SK-N-SH treated with all-trans-retinoic acid at 6 μM for 48 hours (cell line): ENCODE results near the gene COL4A4.

Experiments
- ATAC-seq: fragments of 200-7000 bp; cut with Tn5 transposase; 3 replicates; pipeline ENCODE4 v1.9.1; 2020; ENCODE audit warnings: mild to moderate bottlenecking, moderate library complexity
- ARNTL ChIP-seq: fragments of 450-650 bp; formaldehyde crosslinking; IDR thresholded peaks from 2 replicates; pipeline ENCODE4 v1.5.0; 2020; ENCODE audit warnings: low read depth, mild to moderate bottlenecking, moderate library complexity, borderline replicate concordance
- BACH2 ChIP-seq: fragments of 250-450 bp; sonication (Bioruptor Pico); IDR thresholded peaks from 2 replicates; pipeline ENCODE4 v1.9.0; 2021; ENCODE audit warnings: mild to moderate bottlenecking, borderline replicate concordance
- CSDC2 ChIP-seq: fragments of 250-450 bp; sonication (Bioruptor Pico); IDR thresholded peaks from 2 replicates; pipeline ENCODE4 v1.5.0; 2020; ENCODE audit warnings: mild to moderate bottlenecking, moderate library complexity
- ESRRG ChIP-seq: fragments of 250-450 bp; sonication (Bioruptor Pico); IDR thresholded peaks from 2 replicates; pipeline ENCODE4 v1.6.1; 2021; ENCODE audit warnings: mild to moderate bottlenecking
- GLIS3 ChIP-seq: fragments of 250-450 bp; sonication (Bioruptor Pico); IDR thresholded peaks from 2 replicates; pipeline ENCODE4 v1.5.0; 2020; ENCODE audit warnings: mild to moderate bottlenecking, moderate library complexity
- ISL1 ChIP-seq: fragments of 250-450 bp; sonication (Bioruptor Pico); IDR thresholded peaks from 2 replicates; pipeline ENCODE4 v2.1.2; 2022; ENCODE audit warnings: mild to moderate bottlenecking, moderate library complexity
- OSR1 ChIP-seq: fragments of 250-450 bp; sonication (Bioruptor Pico); IDR thresholded peaks from 2 replicates; pipeline ENCODE4 v1.8.0; 2022; ENCODE audit warnings: moderate library complexity, mild to moderate bottlenecking, inconsistent platforms
- PPARA ChIP-seq: fragments of 250-450 bp; sonication (Bioruptor Pico); IDR thresholded peaks from 2 replicates; pipeline ENCODE4 v1.5.0; 2020; ENCODE audit warnings: mild to moderate bottlenecking, borderline replicate concordance
- RARB ChIP-seq: fragments of 250-450 bp; sonication (Bioruptor Pico); IDR thresholded peaks from 2 replicates; pipeline ENCODE4 v1.8.0; 2021; ENCODE audit warnings: mild to moderate bottlenecking, moderate library complexity
- TCF4 ChIP-seq: fragments of 250-450 bp; sonication (Bioruptor Pico); IDR thresholded peaks from 2 replicates; pipeline ENCODE4 v1.8.0; 2021; ENCODE audit warnings: mild to moderate bottlenecking, moderate library complexity, borderline replicate concordance
- TOX ChIP-seq: fragments of 250-450 bp; sonication (Bioruptor Pico); IDR thresholded peaks from 2 replicates; pipeline ENCODE4 v1.8.0; 2021; ENCODE audit warnings: mild to moderate bottlenecking, moderate library complexity, borderline replicate concordance
- ZC3H10 ChIP-seq: fragments of 250-450 bp; sonication (Bioruptor Pico); IDR thresholded peaks from 2 replicates; pipeline ENCODE4 v1.5.1; 2021; ENCODE audit warnings: mild to moderate bottlenecking, moderate library complexity
- ZFP3 ChIP-seq: fragments of 250-450 bp; sonication (Bioruptor Pico); IDR thresholded peaks from 2 replicates; pipeline ENCODE4 v1.5.0; 2020; ENCODE audit warnings: mild to moderate bottlenecking, moderate library complexity
- ZFP30 ChIP-seq: fragments of 450-650 bp; formaldehyde crosslinking; IDR thresholded peaks from 2 replicates; pipeline ENCODE4 v1.5.0; 2022; ENCODE audit warnings: mild to moderate bottlenecking, moderate library complexity
- ZNF565 ChIP-seq: fragments of 450-650 bp; formaldehyde crosslinking; conservative IDR thresholded peaks from 2 replicates; pipeline ENCODE4 v1.5.0; 2020; ENCODE audit warnings: low read depth, mild to moderate bottlenecking, moderate library complexity
- ZNF70 ChIP-seq: fragments of 450-650 bp; formaldehyde crosslinking; IDR thresholded peaks from 2 replicates; pipeline ENCODE4 v1.5.0; 2020; ENCODE audit warnings: mild to moderate bottlenecking, moderate library complexity
- ZNF8 ChIP-seq: fragments of 450-650 bp; formaldehyde crosslinking; IDR thresholded peaks from 2 replicates; pipeline ENCODE4 v1.5.0; 2020; ENCODE audit warnings: mild to moderate bottlenecking, moderate library complexity
- TF ChIP-seq, protein P1 (sequence below): fragments of 250-450 bp; sonication (Bioruptor Pico); IDR thresholded peaks from 2 replicates; pipeline ENCODE4 v1.5.1; 2020; ENCODE audit warnings: low read depth, mild to moderate bottlenecking, moderate library complexity
- TF ChIP-seq, protein P2 (sequence below): fragments of 250-450 bp; sonication (Bioruptor Pico); IDR thresholded peaks from 2 replicates; pipeline ENCODE4 v1.5.0; 2020; ENCODE audit warnings: mild to moderate bottlenecking, moderate library complexity
- TF ChIP-seq, protein P3 (sequence below): fragments of 250-450 bp; sonication (Bioruptor Pico); IDR thresholded peaks from 2 replicates; pipeline ENCODE4 v1.8.0; 2020; ENCODE audit warnings: mild to moderate bottlenecking, moderate library complexity, borderline replicate concordance

The COL4A4 gene

DNA sequence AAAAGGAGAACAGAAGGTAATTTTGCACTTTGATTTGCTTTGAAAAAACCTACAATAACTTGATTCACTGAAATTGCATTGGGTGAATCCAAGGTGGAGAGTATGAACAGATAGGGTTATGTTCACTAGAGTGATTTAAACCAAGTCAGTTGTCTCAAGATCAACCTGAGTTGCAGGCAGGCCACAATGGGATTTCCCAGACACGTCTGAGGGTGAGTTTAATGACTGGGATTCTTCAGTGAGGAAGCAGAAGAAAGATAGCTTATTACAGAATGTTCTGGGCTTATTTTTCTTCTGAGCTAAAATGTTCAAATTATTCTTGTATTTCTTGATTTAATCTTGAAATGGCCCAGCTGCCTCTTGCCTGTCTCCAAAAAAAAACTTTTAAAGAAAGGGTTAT is 20.1 kb downstream of the COL4A4 start:
- ATAC-seq: no peak
- TF ChIP-seq GLIS3 (no peak), ZC3H10 (CRISPR knock-in tag) (no peak), OSR1 (CRISPR knock-in tag) (no peak), ISL1 (CRISPR knock-in tag) (no peak), BACH2 (CRISPR knock-in tag) (no peak), RARB (CRISPR knock-in tag) (no peak)
- TF ChIP-seq, protein P1, sequence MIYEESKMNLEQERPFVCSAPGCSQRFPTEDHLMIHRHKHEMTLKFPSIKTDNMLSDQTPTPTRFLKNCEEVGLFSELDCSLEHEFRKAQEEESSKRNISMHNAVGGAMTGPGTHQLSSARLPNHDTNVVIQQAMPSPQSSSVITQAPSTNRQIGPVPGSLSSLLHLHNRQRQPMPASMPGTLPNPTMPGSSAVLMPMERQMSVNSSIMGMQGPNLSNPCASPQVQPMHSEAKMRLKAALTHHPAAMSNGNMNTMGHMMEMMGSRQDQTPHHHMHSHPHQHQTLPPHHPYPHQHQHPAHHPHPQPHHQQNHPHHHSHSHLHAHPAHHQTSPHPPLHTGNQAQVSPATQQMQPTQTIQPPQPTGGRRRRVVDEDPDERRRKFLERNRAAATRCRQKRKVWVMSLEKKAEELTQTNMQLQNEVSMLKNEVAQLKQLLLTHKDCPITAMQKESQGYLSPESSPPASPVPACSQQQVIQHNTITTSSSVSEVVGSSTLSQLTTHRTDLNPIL (CRISPR knock-in tag): no peak
- TF ChIP-seq, protein P2, sequence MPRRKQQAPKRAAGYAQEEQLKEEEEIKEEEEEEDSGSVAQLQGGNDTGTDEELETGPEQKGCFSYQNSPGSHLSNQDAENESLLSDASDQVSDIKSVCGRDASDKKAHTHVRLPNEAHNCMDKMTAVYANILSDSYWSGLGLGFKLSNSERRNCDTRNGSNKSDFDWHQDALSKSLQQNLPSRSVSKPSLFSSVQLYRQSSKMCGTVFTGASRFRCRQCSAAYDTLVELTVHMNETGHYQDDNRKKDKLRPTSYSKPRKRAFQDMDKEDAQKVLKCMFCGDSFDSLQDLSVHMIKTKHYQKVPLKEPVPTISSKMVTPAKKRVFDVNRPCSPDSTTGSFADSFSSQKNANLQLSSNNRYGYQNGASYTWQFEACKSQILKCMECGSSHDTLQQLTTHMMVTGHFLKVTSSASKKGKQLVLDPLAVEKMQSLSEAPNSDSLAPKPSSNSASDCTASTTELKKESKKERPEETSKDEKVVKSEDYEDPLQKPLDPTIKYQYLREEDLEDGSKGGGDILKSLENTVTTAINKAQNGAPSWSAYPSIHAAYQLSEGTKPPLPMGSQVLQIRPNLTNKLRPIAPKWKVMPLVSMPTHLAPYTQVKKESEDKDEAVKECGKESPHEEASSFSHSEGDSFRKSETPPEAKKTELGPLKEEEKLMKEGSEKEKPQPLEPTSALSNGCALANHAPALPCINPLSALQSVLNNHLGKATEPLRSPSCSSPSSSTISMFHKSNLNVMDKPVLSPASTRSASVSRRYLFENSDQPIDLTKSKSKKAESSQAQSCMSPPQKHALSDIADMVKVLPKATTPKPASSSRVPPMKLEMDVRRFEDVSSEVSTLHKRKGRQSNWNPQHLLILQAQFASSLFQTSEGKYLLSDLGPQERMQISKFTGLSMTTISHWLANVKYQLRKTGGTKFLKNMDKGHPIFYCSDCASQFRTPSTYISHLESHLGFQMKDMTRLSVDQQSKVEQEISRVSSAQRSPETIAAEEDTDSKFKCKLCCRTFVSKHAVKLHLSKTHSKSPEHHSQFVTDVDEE (CRISPR knock-in tag): no peak

DNA sequence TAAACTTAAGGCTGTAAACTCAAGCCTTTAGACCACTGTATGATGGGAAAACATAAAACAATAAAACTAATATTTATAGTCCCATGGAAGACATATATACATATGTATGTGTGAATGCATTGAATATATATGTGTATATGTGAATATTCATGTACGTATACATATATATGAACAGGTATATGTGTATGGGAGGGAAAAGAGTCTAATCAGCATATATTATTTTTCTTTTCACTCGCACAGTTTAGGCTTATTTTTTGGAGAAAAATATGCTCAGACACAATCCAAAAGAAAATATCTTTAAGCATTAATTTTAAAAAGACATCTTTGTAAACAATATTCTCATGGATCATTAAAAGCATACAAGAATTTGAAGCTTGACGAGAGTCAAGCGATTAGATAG is 22.7 kb downstream of the COL4A4 start:
- TF ChIP-seq BACH2 (CRISPR knock-in tag) (no peak), ZNF8 (no peak), OSR1 (CRISPR knock-in tag) (no peak), RARB (CRISPR knock-in tag) (no peak), ISL1 (CRISPR knock-in tag) (no peak), PPARA (no peak), ZFP30 (no peak), CSDC2 (CRISPR knock-in tag) (no peak), TCF4 (CRISPR knock-in tag) (no peak), ZNF565 (CRISPR knock-in tag) (no peak), GLIS3 (no peak), TOX (CRISPR knock-in tag) (no peak)
- TF ChIP-seq, protein P2 (CRISPR knock-in tag): no peak

DNA sequence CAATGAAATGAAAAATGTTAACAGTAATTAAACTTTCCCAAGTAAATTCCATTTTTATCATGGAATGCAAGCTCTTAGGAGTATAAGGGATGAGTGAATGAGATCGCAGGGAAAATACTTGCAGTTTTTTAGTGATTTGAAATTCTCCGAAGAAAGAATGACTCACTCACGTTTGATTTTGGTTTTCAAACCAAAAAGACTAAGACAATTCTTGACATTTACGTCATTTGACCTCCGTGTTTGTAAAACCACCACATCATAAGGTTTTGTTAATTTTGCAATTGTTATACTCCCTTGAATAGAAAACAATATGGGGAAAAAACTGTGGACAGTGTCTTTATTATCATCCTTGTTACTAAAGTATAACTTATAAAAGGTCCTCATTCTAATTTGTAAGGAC is 29.4 kb downstream of the COL4A4 start:
- ATAC-seq: no peak
- no peak for TF ChIP-seq RARB (CRISPR knock-in tag)

More for the DNA sequence above, 22.7 kb downstream of the COL4A4 start:
- no peak for ATAC-seq

DNA sequence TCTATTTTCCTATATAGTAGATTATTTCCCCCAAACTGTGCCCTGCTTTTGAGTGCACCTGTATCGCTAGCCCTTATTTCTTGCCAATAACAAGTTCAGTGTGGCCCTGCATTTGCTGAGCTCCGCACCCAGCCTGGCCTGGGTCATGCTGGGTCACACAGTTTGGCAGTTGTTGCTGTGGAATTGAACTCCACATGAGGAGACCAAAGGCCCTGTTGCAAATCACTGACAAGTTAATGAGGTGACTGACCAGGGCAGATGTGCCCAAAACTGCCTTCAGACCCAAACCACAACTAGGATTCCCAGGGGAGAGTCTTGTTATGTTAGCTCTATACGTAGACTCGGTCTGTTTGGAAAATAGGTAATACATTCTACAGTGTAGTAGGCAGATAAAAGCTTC is 31.0 kb downstream of the COL4A4 start:
- no peak for ATAC-seq
- no peak for TF ChIP-seq TOX (CRISPR knock-in tag)
- no peak for TF ChIP-seq ZNF70
- TF ChIP-seq ISL1 (CRISPR knock-in tag): no peak
- TF ChIP-seq PPARA: no peak
- no peak for TF ChIP-seq ZNF8
- no peak for TF ChIP-seq OSR1 (CRISPR knock-in tag)
- no peak for TF ChIP-seq ARNTL
- TF ChIP-seq ZFP30: no peak
- TF ChIP-seq, protein P3, sequence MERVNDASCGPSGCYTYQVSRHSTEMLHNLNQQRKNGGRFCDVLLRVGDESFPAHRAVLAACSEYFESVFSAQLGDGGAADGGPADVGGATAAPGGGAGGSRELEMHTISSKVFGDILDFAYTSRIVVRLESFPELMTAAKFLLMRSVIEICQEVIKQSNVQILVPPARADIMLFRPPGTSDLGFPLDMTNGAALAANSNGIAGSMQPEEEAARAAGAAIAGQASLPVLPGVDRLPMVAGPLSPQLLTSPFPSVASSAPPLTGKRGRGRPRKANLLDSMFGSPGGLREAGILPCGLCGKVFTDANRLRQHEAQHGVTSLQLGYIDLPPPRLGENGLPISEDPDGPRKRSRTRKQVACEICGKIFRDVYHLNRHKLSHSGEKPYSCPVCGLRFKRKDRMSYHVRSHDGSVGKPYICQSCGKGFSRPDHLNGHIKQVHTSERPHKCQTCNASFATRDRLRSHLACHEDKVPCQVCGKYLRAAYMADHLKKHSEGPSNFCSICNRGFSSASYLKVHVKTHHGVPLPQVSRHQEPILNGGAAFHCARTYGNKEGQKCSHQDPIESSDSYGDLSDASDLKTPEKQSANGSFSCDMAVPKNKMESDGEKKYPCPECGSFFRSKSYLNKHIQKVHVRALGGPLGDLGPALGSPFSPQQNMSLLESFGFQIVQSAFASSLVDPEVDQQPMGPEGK: no peak
- no peak for TF ChIP-seq TCF4 (CRISPR knock-in tag)
- no peak for TF ChIP-seq CSDC2 (CRISPR knock-in tag)
- no peak for TF ChIP-seq ZC3H10 (CRISPR knock-in tag)
- TF ChIP-seq GLIS3: no peak
- TF ChIP-seq ZFP3: no peak
- TF ChIP-seq ESRRG (CRISPR knock-in tag): no peak
- TF ChIP-seq BACH2 (CRISPR knock-in tag): no peak
- no peak for TF ChIP-seq ZNF565 (CRISPR knock-in tag)
